GM12878 (cell line): Measurements from ENCODE around the gene PDZD2. TPM values are rescaled to one million over a fixed set of nuclear protein-coding genes. Genes with fewer than 3 reads are reported as not detected.

Experiments used
- ATAC-seq: fragments of 200-7000 bp; cut with Tn5 transposase; 3 replicates; pipeline ENCODE4 v1.9.1; 2020; ENCODE audit warnings: mild to moderate bottlenecking, moderate library complexity
- BruUV-seq: library from RNA; stranded (reverse); fragments of 400-500 nt; replicated peaks from 2 replicates; lab custom pipeline; 2021; lab: Mats Ljungman, UMichigan
- CTCF ChIA-PET: fragments of 300-600 bp; sonication (Branson Sonifier 250); formaldehyde crosslinking; extraction: SDS; loops from one replicate; lab custom pipeline; 2021; ENCODE audit warnings: inconsistent platforms; lab: Yijun Ruan, JAX
- POLR2A ChIA-PET: fragments of 350-600 bp; formaldehyde crosslinking; extraction: SDS; loops from one replicate; lab custom pipeline; 2021; ENCODE audit warnings: inconsistent platforms; lab: Charles Lee
- RAD21 ChIA-PET: fragments of 300-600 bp; sonication (Branson Sonifier 250); formaldehyde crosslinking; loops from one replicate; lab custom pipeline; 2023; ENCODE audit warnings: antibody characterized with exemption; ENCODE audit not compliant: unreplicated experiment; lab: Charles Lee
- SMC1A ChIA-PET: fragments of 300-600 bp; sonication (Branson Sonifier 250); formaldehyde crosslinking; loops from one replicate; lab custom pipeline; 2023; ENCODE audit not compliant: unreplicated experiment, uncharacterized antibody; lab: Charles Lee
- DNase-seq: peaks from one replicate; pipeline ENCODE4 v3.0.0-alpha.2; 2011; ENCODE audit warnings: low read depth, low spot score
- FAIRE-seq: peaks from 3 replicates; lab custom pipeline; 2011; peaks lifted over from hg19 to GRCh38; lab: Jason Lieb, UNC
- H2AFZ ChIP-seq: 2 replicates; pipeline ENCODE4 v1.6.0; 2011; ENCODE audit warnings: low read depth, low read length, control low read depth; ENCODE audit not compliant: control insufficient read depth
- H3K27ac ChIP-seq: 2 replicates; pipeline ENCODE4 v1.5.1; 2011; ENCODE audit warnings: control low read depth; ENCODE audit not compliant: control insufficient read depth, insufficient read depth
- H3K27me3 ChIP-seq, 2 experiments: replicated peaks in 1 of 2; 2 replicates each; pipeline versions ENCODE4 v1.6.0 to v1.6.1; 2011; ENCODE audit warnings: low read length in 1 of 2; ENCODE audit not compliant: control insufficient read depth in 2 of 2, insufficient read depth in 2 of 2
- H3K36me3 ChIP-seq, 2 experiments: 2 replicates each; pipeline ENCODE4 v1.5.1; 2011; ENCODE audit warnings: low read length in 1 of 2; ENCODE audit not compliant: control insufficient read depth in 2 of 2, insufficient read depth in 2 of 2
- H3K4me1 ChIP-seq: 2 replicates; pipeline ENCODE4 v1.6.1; 2011; ENCODE audit warnings: mild to moderate bottlenecking, low read length, moderate library complexity, mixed read lengths; ENCODE audit not compliant: control insufficient read depth, insufficient read depth
- H3K4me2 ChIP-seq: 2 replicates; pipeline ENCODE4 v1.6.0; 2011; ENCODE audit warnings: control low read depth; ENCODE audit not compliant: control insufficient read depth, insufficient read depth
- H3K4me3 ChIP-seq: fragments of 200-600 bp; sonication (generic); 2 replicates; pipeline ENCODE4 v1.5.1; 2016
- H3K79me2 ChIP-seq: 2 replicates; pipeline ENCODE4 v1.6.0; 2011; ENCODE audit warnings: low read length; ENCODE audit not compliant: control insufficient read depth, insufficient read depth
- H3K9ac ChIP-seq: 2 replicates; pipeline ENCODE4 v1.8.0; 2011; ENCODE audit warnings: low read length, control low read depth, mixed read lengths; ENCODE audit not compliant: control insufficient read depth, insufficient read depth
- H3K9me3 ChIP-seq: replicated peaks from 3 replicates; pipeline ENCODE4 v1.5.1; 2011; ENCODE audit warnings: mild to moderate bottlenecking, low read length; ENCODE audit not compliant: control insufficient read depth, insufficient read depth
- H4K20me1 ChIP-seq: 2 replicates; pipeline ENCODE4 v1.6.0; 2011; ENCODE audit not compliant: control insufficient read depth, insufficient read depth
- CBX3 ChIP-seq: fragments of 200-600 bp; sonication (generic); IDR thresholded peaks from 2 replicates; pipeline ENCODE4 v1.6.1; 2016; ENCODE audit warnings: low read depth, borderline replicate concordance
- DPF2 ChIP-seq: fragments of 450-650 bp; IDR thresholded peaks from 2 replicates; pipeline ENCODE4 v1.6.1; 2017; ENCODE audit warnings: mild to moderate bottlenecking
- IRF4 ChIP-seq: IDR thresholded peaks from 2 replicates; pipeline ENCODE4 v1.6.1; 2011; ENCODE audit warnings: low read depth, low read length
- MEF2A ChIP-seq: IDR thresholded peaks from 2 replicates; pipeline ENCODE4 v1.6.1; 2011; ENCODE audit warnings: low read depth, mild to moderate bottlenecking, low read length, moderate library complexity; ENCODE audit not compliant: insufficient read depth
- SP1 ChIP-seq: IDR thresholded peaks from one replicate; pipeline ENCODE4 v1.6.1; 2011; ENCODE audit warnings: low read depth, low read length
- TBL1XR1 ChIP-seq: IDR thresholded peaks from 2 replicates; pipeline ENCODE4 v1.6.1; 2012; ENCODE audit warnings: low read depth, low read length, improper control_type of control experiment
- WGBS: methylation state at CpG from one replicate; pipeline ENCODE4 v1.1.6; 2016; ENCODE audit warnings: low lambda C conversion rate; ENCODE audit not compliant: insufficient replicate concordance, insufficient coverage; ENCODE audit errors: missing lambda C conversion rate; 5-methylcytosine and 5-hydroxymethylcytosine counted together
- in situ Hi-C: fragments of 300-500 bp; cut with MboI; formaldehyde crosslinking; loops from 9 replicates; pipeline ENCODE4 v1.14.3; 2018; ENCODE audit warnings: mixed read lengths
- intact Hi-C: fragments of 100-400 bp; cut with micrococcal nuclease; formaldehyde crosslinking; loops from one replicate; pipeline ENCODE4 v1.14.2; 2022; ENCODE audit not compliant: unreplicated experiment
- polyA plus RNA-seq, 11 experiments: library from polyadenylated mRNA; depleted of rRNA in 4 of 11; unstranded in 6 of 11; stranded (reverse) in 5 of 11; fragments of >200 nt; fragmentation: Nextera tagmentation in 4 of 11; fragmentation: Illumina TruSeq in 1 of 11; extraction: Ambion mirVana in 4 of 11; extraction: Trizol in 1 of 11; gene quantifications; 1 replicate in 1 of 11; 2 replicates in 10 of 11; pipeline versions ENCODE4 v1.2.1 to v1.2.3, GENCODE V29; 2011 to 2016; ENCODE audit warnings: inconsistent platforms in 2 of 11, missing spikeins in 2 of 11, low read depth in 1 of 11
- total RNA-seq, 4 experiments: library from RNA; depleted of rRNA in 3 of 4; stranded (reverse); fragments of >200 nt in 3 of 4; fragmentation: Illumina TruSeq in 1 of 4; extraction: Trizol in 1 of 4; gene quantifications; 2 replicates each; pipeline versions ENCODE4 v1.2.1 to v1.2.3, GENCODE V29; 2013 to 2021
- TF ChIP-seq, protein P1 (sequence below): fragments of 450-650 bp; IDR thresholded peaks from 2 replicates; pipeline ENCODE4 v1.6.1; 2017; ENCODE audit warnings: low read depth, mild to moderate bottlenecking, moderate library complexity
- TF ChIP-seq, protein P2 (sequence below): fragments of 450-650 bp; IDR thresholded peaks from 2 replicates; pipeline ENCODE4 v1.6.1; 2018; ENCODE audit warnings: borderline replicate concordance, mild to moderate bottlenecking; ENCODE audit not compliant: partially characterized antibody
- TF ChIP-seq, protein P3 (sequence below): IDR thresholded peaks from 2 replicates; pipeline ENCODE4 v1.6.1; 2012; ENCODE audit warnings: low read length, inconsistent platforms
- TF ChIP-seq, protein P4 (sequence below): fragments of 450-650 bp; formaldehyde crosslinking; IDR thresholded peaks from 2 replicates; pipeline ENCODE4 v1.4.0; 2020; ENCODE audit warnings: mild to moderate bottlenecking, moderate library complexity

The PDZD2 gene
- total and polyA plus RNA-seq, 10 of the 15 experiments (the other 5 are each of a cell fraction or from before 2014, with no cell fraction given): 0.01 to 0.58 (median 0.29) TPM; not detected in 3

DNA sequence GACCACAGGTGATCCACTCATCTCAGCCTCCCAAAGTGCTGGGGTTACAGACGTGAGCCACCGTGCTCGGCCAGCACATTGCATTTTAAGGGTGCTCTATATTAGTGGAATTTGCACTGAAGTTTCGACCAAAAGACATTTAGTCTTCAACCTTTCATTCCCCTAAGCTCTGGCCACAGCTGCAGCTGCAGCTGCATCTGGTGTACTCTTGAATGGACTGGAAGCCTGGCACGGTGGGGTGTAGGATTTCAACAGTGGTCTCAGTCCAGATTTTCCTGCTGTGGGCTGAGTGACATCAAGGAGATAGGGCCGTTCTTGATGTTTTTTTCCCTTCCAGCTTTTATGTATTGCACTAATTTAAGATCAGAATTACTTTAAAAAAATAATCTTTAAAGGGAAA is 255.2 kb downstream of the PDZD2 start (continued):
- TF ChIP-seq, protein P1, sequence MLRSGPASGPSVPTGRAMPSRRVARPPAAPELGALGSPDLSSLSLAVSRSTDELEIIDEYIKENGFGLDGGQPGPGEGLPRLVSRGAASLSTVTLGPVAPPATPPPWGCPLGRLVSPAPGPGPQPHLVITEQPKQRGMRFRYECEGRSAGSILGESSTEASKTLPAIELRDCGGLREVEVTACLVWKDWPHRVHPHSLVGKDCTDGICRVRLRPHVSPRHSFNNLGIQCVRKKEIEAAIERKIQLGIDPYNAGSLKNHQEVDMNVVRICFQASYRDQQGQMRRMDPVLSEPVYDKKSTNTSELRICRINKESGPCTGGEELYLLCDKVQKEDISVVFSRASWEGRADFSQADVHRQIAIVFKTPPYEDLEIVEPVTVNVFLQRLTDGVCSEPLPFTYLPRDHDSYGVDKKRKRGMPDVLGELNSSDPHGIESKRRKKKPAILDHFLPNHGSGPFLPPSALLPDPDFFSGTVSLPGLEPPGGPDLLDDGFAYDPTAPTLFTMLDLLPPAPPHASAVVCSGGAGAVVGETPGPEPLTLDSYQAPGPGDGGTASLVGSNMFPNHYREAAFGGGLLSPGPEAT: no peak
- TF ChIP-seq CBX3: no peak
- TF ChIP-seq, protein P2, sequence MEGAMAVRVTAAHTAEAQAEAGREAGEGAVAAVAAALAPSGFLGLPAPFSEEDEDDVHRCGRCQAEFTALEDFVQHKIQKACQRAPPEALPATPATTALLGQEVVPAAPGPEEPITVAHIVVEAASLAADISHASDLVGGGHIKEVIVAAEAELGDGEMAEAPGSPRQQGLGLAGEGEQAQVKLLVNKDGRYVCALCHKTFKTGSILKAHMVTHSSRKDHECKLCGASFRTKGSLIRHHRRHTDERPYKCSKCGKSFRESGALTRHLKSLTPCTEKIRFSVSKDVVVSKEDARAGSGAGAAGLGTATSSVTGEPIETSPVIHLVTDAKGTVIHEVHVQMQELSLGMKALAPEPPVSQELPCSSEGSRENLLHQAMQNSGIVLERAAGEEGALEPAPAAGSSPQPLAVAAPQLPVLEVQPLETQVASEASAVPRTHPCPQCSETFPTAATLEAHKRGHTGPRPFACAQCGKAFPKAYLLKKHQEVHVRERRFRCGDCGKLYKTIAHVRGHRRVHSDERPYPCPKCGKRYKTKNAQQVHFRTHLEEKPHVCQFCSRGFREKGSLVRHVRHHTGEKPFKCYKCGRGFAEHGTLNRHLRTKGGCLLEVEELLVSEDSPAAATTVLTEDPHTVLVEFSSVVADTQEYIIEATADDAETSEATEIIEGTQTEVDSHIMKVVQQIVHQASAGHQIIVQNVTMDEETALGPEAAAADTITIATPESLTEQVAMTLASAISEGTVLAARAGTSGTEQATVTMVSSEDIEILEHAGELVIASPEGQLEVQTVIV: no peak
- TF ChIP-seq, protein P3, sequence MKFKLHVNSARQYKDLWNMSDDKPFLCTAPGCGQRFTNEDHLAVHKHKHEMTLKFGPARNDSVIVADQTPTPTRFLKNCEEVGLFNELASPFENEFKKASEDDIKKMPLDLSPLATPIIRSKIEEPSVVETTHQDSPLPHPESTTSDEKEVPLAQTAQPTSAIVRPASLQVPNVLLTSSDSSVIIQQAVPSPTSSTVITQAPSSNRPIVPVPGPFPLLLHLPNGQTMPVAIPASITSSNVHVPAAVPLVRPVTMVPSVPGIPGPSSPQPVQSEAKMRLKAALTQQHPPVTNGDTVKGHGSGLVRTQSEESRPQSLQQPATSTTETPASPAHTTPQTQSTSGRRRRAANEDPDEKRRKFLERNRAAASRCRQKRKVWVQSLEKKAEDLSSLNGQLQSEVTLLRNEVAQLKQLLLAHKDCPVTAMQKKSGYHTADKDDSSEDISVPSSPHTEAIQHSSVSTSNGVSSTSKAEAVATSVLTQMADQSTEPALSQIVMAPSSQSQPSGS: no peak
- TF ChIP-seq TBL1XR1: no peak
- TF ChIP-seq DPF2: no peak

DNA sequence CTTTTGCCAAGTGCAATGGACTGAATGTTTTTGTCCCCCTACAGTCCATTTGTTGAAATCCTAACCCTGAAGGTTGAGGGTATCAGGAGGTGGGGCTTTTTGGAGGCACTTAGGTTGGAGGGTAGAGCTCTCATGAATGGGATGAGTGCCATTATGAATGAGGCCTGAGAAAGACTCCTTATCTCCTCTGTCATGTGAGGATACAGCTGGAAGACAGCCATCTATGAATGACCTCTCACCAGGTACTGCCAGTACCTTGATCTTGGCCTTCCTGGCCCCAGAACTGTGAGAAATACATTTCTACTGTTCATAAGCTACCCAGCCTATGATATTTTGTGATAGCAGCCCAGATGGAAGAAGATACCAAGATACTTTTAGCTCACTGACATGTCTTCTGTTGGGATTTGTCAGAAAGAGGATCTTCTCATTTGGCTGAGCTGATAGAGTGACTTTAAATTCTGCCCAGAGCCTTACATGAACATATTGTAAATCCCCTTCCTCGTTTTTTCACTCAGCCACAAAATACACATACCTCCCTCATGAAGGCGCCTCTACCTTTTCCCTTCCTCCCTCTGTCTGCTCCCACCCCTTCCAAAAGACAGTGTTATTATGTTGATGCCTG is 256.4 kb downstream of the PDZD2 start:
- intact Hi-C loops: no loop called here
- Histone ChIP-seq H3K27me3 (no peaks in the 10 kb centered on the region), H3K36me3 (no peaks in the 10 kb centered on the region), H3K79me2 (no peaks in the 10 kb centered on the region), H3K4me3 (no peak overlapping the region), H3K4me1 (no peaks in the 10 kb centered on the region), H3K27ac (no peak overlapping the region), H2AFZ (no peak overlapping the region), H3K9me3 (no peaks in the 10 kb centered on the region), H3K9ac (no peak overlapping the region), H3K4me2 (no peak overlapping the region), H4K20me1 (no peaks in the 10 kb centered on the region)
- ATAC-seq: no peak
- FAIRE-seq: no peak
- ChIA-PET POLR2A (no interaction called here), RAD21 (no interaction called here), SMC1A (interaction anchor here (0.7 kb wide), 1 partner anchor 297 kb away, joined by 3 read pairs; no protein-coding TSS in a partner anchor), CTCF (interaction anchor here (1.0 to 1.1 kb wide), 2 partner anchors 181 to 190 kb away, joined by 3 read pairs; no protein-coding TSS in a partner anchor)
- BruUV-seq: no TSS peak
- 4% methylated on average over 2 of the region's 2 CpGs for WGBS
- in situ Hi-C loops: no loop called here
- DNase-seq: no peak
- TF ChIP-seq IRF4: no peak
- TF ChIP-seq SP1: no peak
- no peak for TF ChIP-seq MEF2A
- TF ChIP-seq, protein P4, sequence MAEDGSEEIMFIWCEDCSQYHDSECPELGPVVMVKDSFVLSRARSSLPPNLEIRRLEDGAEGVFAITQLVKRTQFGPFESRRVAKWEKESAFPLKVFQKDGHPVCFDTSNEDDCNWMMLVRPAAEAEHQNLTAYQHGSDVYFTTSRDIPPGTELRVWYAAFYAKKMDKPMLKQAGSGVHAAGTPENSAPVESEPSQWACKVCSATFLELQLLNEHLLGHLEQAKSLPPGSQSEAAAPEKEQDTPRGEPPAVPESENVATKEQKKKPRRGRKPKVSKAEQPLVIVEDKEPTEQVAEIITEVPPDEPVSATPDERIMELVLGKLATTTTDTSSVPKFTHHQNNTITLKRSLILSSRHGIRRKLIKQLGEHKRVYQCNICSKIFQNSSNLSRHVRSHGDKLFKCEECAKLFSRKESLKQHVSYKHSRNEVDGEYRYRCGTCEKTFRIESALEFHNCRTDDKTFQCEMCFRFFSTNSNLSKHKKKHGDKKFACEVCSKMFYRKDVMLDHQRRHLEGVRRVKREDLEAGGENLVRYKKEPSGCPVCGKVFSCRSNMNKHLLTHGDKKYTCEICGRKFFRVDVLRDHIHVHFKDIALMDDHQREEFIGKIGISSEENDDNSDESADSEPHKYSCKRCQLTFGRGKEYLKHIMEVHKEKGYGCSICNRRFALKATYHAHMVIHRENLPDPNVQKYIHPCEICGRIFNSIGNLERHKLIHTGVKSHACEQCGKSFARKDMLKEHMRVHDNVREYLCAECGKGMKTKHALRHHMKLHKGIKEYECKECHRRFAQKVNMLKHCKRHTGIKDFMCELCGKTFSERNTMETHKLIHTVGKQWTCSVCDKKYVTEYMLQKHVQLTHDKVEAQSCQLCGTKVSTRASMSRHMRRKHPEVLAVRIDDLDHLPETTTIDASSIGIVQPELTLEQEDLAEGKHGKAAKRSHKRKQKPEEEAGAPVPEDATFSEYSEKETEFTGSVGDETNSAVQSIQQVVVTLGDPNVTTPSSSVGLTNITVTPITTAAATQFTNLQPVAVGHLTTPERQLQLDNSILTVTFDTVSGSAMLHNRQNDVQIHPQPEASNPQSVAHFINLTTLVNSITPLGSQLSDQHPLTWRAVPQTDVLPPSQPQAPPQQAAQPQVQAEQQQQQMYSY: no peak
